ENCODE data around the gene MACROD2.

Gene MACROD2

GRCh38 chr20:15618110-15618509 lies 1622.8 kb downstream of the MACROD2 start:
- DNase-seq (ENCODE audit: low read depth, low spot score): no peak

- DNase-seq (ENCODE audit: low read depth, low spot score): no peak
These were observed 1623.6 kb downstream of the MACROD2 start for GRCh38 chr20:15618912-15619311.

- DNase-seq (ENCODE audit: low read depth, low spot score): no peak
These were observed 1624.0 kb downstream of the MACROD2 start for GRCh38 chr20:15619341-15619740.

- DNase-seq (ENCODE audit: low read depth, low spot score): no peak
These were observed 1624.5 kb downstream of the MACROD2 start for GRCh38 chr20:15619816-15620215.

- no peak for DNase-seq (ENCODE audit: low read depth, low spot score)
These were observed 1627.1 kb downstream of the MACROD2 start for GRCh38 chr20:15622368-15622767.

GRCh38 chr20:15623215-15623614 lies 1627.9 kb downstream of the MACROD2 start:
- no peak for DNase-seq (ENCODE audit: low read depth, low spot score)

- DNase-seq (ENCODE audit: low read depth, low spot score): no peak
These were observed 1630.7 kb downstream of the MACROD2 start for GRCh38 chr20:15625981-15626380.

GRCh38 chr20:15627089-15627488 lies 1631.8 kb downstream of the MACROD2 start:
- no peak for DNase-seq (ENCODE audit: low read depth, low spot score)

GRCh38 chr20:15627501-15627903 lies 1632.2 kb downstream of the MACROD2 start:
- no peak for DNase-seq (ENCODE audit: low read depth, low spot score)

- no peak for DNase-seq (ENCODE audit: low read depth, low spot score)
These were observed 1633.6 kb downstream of the MACROD2 start for GRCh38 chr20:15628851-15629353.

- DNase-seq (ENCODE audit: low read depth, low spot score): no peak
These were observed 1635.0 kb downstream of the MACROD2 start for GRCh38 chr20:15630360-15630759.

- no peak for DNase-seq (ENCODE audit: low read depth, low spot score)
These were observed 1637.4 kb downstream of the MACROD2 start for GRCh38 chr20:15632680-15633079.

- DNase-seq (ENCODE audit: low read depth, low spot score): no peak
These were observed 1638.8 kb downstream of the MACROD2 start for GRCh38 chr20:15634102-15634501.

GRCh38 chr20:15637546-15637945 lies 1642.2 kb downstream of the MACROD2 start:
- no peak for DNase-seq (ENCODE audit: low read depth, low spot score)

GRCh38 chr20:15637950-15638754 lies 1642.8 kb downstream of the MACROD2 start:
- no peak for DNase-seq (ENCODE audit: low read depth, low spot score)

- DNase-seq (ENCODE audit: low read depth, low spot score): no peak
These were observed 1643.5 kb downstream of the MACROD2 start for GRCh38 chr20:15638816-15639215.

GRCh38 chr20:15639839-15640238 lies 1644.5 kb downstream of the MACROD2 start:
- no peak for DNase-seq (ENCODE audit: low read depth, low spot score)

- no peak for DNase-seq (ENCODE audit: low read depth, low spot score)
These were observed 1646.8 kb downstream of the MACROD2 start for GRCh38 chr20:15642109-15642508.

GRCh38 chr20:15642676-15643075 lies 1647.4 kb downstream of the MACROD2 start:
- DNase-seq (ENCODE audit: low read depth, low spot score): no peak

GRCh38 chr20:15643713-15644112 lies 1648.4 kb downstream of the MACROD2 start:
- no peak for DNase-seq (ENCODE audit: low read depth, low spot score)

- no peak for DNase-seq (ENCODE audit: low read depth, low spot score)
These were observed 1650.5 kb downstream of the MACROD2 start for GRCh38 chr20:15645816-15646215.

- DNase-seq (ENCODE audit: low read depth, low spot score): no peak
These were observed 1658.3 kb downstream of the MACROD2 start for GRCh38 chr20:15653396-15654207.

GRCh38 chr20:15654208-15654649 lies 1658.9 kb downstream of the MACROD2 start:
- no peak for DNase-seq (ENCODE audit: low read depth, low spot score)

All from smooth muscle cell of the brain vasculature (primary cell).